B cell (primary cell): ENCODE measurements around the gene TRAPPC2. TPM values are rescaled to one million over a fixed set of nuclear protein-coding genes. Genes with fewer than 3 reads are reported as not detected.

ENCODE experiments used
- ATAC-seq: fragments of 200-7000 bp; cut with Tn5 transposase; one replicate; pipeline ENCODE4 v1.10.0; 2021; ENCODE audit warnings: low read depth, mild to moderate bottlenecking, moderate number of reproducible peaks, moderate library complexity
- CTCF ChIA-PET: fragments of 350-600 bp; sonication (Branson Sonifier 250); formaldehyde crosslinking; loops from one replicate; lab custom pipeline; 2021; ENCODE audit warnings: antibody characterized with exemption, inconsistent platforms; lab: Charles Lee
- POLR2A ChIA-PET: fragments of 350-600 bp; sonication (Branson Sonifier 250); formaldehyde crosslinking; loops from one replicate; lab custom pipeline; 2021; ENCODE audit warnings: antibody characterized with exemption; lab: Charles Lee
- DNase-seq: peaks from one replicate; pipeline ENCODE4 v3.0.0; 2013
- H2AFZ ChIP-seq: 2 replicates; pipeline ENCODE4 v1.6.1; 2012; ENCODE audit warnings: mild to moderate bottlenecking, low read depth, low read length; ENCODE audit not compliant: insufficient read depth, poor library complexity, severe bottlenecking
- H3K27ac ChIP-seq, 2 donors: 1 replicate in 1 of 2; 2 replicates in 1 of 2; pipeline ENCODE4 v1.5.1; 2012 to 2013; ENCODE audit warnings: low read length in 2 of 2, mild to moderate bottlenecking in 2 of 2, moderate library complexity in 1 of 2
- H3K27me3 ChIP-seq, 4 experiments: fragments of 200-600 bp in 1 of 4; sonication (generic) in 1 of 4; replicated peaks in 1 of 4; 1 replicate in 2 of 4; 2 replicates in 2 of 4; pipeline versions ENCODE4 v1.6.1 to v1.7.0; 2013 to 2016; ENCODE audit warnings: low read length in 3 of 4, mild to moderate bottlenecking in 2 of 4, mixed read lengths in 1 of 4, moderate library complexity in 1 of 4; ENCODE audit not compliant: insufficient read depth in 4 of 4, control insufficient read depth in 3 of 4; ENCODE audit errors: control extremely low read depth in 1 of 4
- H3K36me3 ChIP-seq, 2 experiments: replicated peaks in 1 of 2; 1 replicate in 1 of 2; 2 replicates in 1 of 2; pipeline versions ENCODE4 v1.6.1 to v1.7.1; 2013; ENCODE audit warnings: low read length in 1 of 2; ENCODE audit not compliant: insufficient read depth in 2 of 2, control insufficient read depth in 1 of 2; ENCODE audit errors: control extremely low read depth in 1 of 2, extremely low read depth in 1 of 2
- H3K4me1 ChIP-seq, 2 donors: fragments of 200-600 bp in 1 of 2; sonication (generic) in 1 of 2; 1 replicate in 1 of 2; 2 replicates in 1 of 2; pipeline versions ENCODE4 v1.5.1 to v1.6.1; 2013 to 2017; ENCODE audit warnings: low read length in 2 of 2; ENCODE audit not compliant: control insufficient read depth in 2 of 2, insufficient read depth in 2 of 2
- H3K4me2 ChIP-seq: replicated peaks from 2 replicates; pipeline ENCODE3; 2012; ENCODE audit warnings: mild to moderate bottlenecking, low read depth, low read length; ENCODE audit not compliant: poor library complexity, severe bottlenecking
- H3K4me3 ChIP-seq, 5 experiments: fragments of 200-600 bp in 1 of 5; sonication (generic) in 1 of 5; 1 replicate in 3 of 5; 2 replicates in 2 of 5; pipeline versions ENCODE4 v1.5.1 to v1.7.0; 2011 to 2016; ENCODE audit warnings: low read length in 4 of 5, mild to moderate bottlenecking in 4 of 5, low read depth in 2 of 5, control low read depth in 1 of 5, moderate library complexity in 1 of 5; ENCODE audit not compliant: insufficient read depth in 1 of 5; ENCODE audit errors: control extremely low read depth in 1 of 5, extremely low read depth in 1 of 5
- H3K79me2 ChIP-seq: fragments of 200-600 bp; sonication (generic); one replicate; pipeline ENCODE4 v1.6.0; 2016; ENCODE audit warnings: low read length; ENCODE audit not compliant: control insufficient read depth, insufficient read depth
- H3K9ac ChIP-seq: fragments of 200-600 bp; sonication (generic); 2 replicates; pipeline ENCODE4 v1.6.1; 2017; ENCODE audit warnings: mild to moderate bottlenecking, low read length, moderate library complexity
- H3K9me3 ChIP-seq, 3 donors: one replicate each; pipeline versions ENCODE4 v1.6.1 to v1.7.1; 2013; ENCODE audit warnings: low read length in 2 of 3; ENCODE audit not compliant: control insufficient read depth in 2 of 3, insufficient read depth in 1 of 3; ENCODE audit errors: control extremely low read depth in 1 of 3
- H4K20me1 ChIP-seq: 2 replicates; pipeline ENCODE4 v1.6.0; 2012; ENCODE audit warnings: mild to moderate bottlenecking, low read length; ENCODE audit not compliant: insufficient read depth, control insufficient read depth, poor library complexity, severe bottlenecking
- H3K27ac Mint-ChIP-seq: one replicate; pipeline ENCODE4 v1.8.0; 2021; ENCODE audit warnings: mixed read lengths
- H3K27me3 Mint-ChIP-seq: one replicate; pipeline ENCODE4 v1.8.0; 2021; ENCODE audit warnings: mixed read lengths
- H3K4me1 Mint-ChIP-seq: one replicate; pipeline ENCODE4 v1.8.0; 2021; ENCODE audit warnings: mixed read lengths
- H3K4me3 Mint-ChIP-seq: one replicate; pipeline ENCODE4 v1.8.0; 2021; ENCODE audit warnings: mixed read lengths
- H3K9me3 Mint-ChIP-seq: one replicate; pipeline ENCODE4 v1.8.0; 2022; ENCODE audit warnings: mixed read lengths; ENCODE audit not compliant: insufficient read depth
- EZH2 ChIP-seq: IDR thresholded peaks from 2 replicates; pipeline ENCODE4 v1.6.1; 2012; ENCODE audit warnings: borderline replicate concordance, low read depth, mild to moderate bottlenecking, moderate library complexity, low read length; ENCODE audit not compliant: insufficient read depth, poor library complexity, severe bottlenecking
- WGBS: methylation state at CpG from one replicate; pipeline ENCODE4 v1.1.5; 2013; ENCODE audit warnings: missing lambda C conversion rate; ENCODE audit not compliant: insufficient coverage; 5-methylcytosine and 5-hydroxymethylcytosine counted together
- intact Hi-C: fragments of 100-400 bp; cut with micrococcal nuclease; formaldehyde crosslinking; loops from one replicate; pipeline ENCODE4 v1.10.0; 2022
- polyA plus RNA-seq: library from polyadenylated mRNA; depleted of rRNA; stranded (reverse); fragments of >200 nt; gene quantifications from 2 replicates; pipeline ENCODE4 v1.2.3, GENCODE V29; 2012
- total RNA-seq, 2 donors: library from RNA; stranded (reverse); fragments of 120-200 nt in 1 of 2; gene quantifications; 1 replicate in 1 of 2; 2 replicates in 1 of 2; pipeline versions ENCODE4 v1.2.3 to v1.2.4, GENCODE V29; 2013 to 2022
- TF ChIP-seq, protein P1 (sequence below): fragments of 200-600 bp; IDR thresholded peaks from one replicate; pipeline ENCODE4 v1.8.0; 2022; ENCODE audit warnings: antibody characterized with exemption, mild to moderate bottlenecking

TRAPPC2 gene
- total and polyA plus RNA-seq, 2 donors (not counting 1 experiment from before 2014, with no cell fraction given) = 27.0 to 28.0 TPM

DNA sequence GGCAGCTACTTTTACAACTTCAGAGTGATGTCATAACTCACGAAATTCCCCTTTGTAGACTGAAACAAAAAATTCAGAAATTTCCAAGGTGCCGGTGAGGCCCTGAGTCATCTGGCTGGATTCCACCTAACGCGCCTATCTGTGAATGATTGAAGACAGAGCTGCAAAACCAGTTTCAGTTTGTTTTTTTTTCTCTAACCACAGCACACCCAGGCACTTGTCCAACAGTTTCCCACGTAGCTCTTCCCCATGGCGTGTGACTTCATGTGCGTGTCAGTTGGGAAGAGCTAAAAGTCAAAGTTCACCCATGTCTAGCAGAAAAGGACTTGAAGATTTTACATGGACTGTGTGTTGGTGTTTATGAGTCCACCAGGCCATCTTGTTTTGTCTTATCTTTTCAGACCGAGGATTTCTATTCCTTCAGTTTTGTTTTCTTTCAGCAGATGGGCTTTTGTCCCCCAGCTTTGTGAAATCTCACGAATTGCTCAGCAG lies 65.1 kb downstream of the TRAPPC2 start:
- 15% methylated on average over 4 of the region's 9 CpGs for WGBS
- ChIA-PET CTCF (interaction anchor here (1.1 kb wide), 1 partner anchor 10 kb away, joined by 3 read pairs; no protein-coding TSS in a partner anchor), POLR2A (no interaction called here)
- intact Hi-C loops = no loop called here
- Mint-ChIP-seq H3K27ac (peak overlapping the region; percentile 16), H3K27me3 (no peaks in the 10 kb centered on the region), H3K9me3 (no peaks in the 10 kb centered on the region), H3K4me1 (peaks cover 17% of the 10 kb centered on the region), H3K4me3 (peak overlapping the region; percentile 62)
- ATAC-seq = peak; percentile 68
- no peaks in the 10 kb centered on the region for H3K4me1 ChIP-seq
- peak overlapping the region; percentile 3 for H3K4me2 ChIP-seq
- no peak overlapping the region for H3K4me3 ChIP-seq
- no peak for TF ChIP-seq EZH2
- TF ChIP-seq, protein P1, sequence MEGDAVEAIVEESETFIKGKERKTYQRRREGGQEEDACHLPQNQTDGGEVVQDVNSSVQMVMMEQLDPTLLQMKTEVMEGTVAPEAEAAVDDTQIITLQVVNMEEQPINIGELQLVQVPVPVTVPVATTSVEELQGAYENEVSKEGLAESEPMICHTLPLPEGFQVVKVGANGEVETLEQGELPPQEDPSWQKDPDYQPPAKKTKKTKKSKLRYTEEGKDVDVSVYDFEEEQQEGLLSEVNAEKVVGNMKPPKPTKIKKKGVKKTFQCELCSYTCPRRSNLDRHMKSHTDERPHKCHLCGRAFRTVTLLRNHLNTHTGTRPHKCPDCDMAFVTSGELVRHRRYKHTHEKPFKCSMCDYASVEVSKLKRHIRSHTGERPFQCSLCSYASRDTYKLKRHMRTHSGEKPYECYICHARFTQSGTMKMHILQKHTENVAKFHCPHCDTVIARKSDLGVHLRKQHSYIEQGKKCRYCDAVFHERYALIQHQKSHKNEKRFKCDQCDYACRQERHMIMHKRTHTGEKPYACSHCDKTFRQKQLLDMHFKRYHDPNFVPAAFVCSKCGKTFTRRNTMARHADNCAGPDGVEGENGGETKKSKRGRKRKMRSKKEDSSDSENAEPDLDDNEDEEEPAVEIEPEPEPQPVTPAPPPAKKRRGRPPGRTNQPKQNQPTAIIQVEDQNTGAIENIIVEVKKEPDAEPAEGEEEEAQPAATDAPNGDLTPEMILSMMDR = no peak
- H3K9me3 ChIP-seq = no peaks in the 10 kb centered on the region
- H3K27ac ChIP-seq = no peak overlapping the region
- peaks cover 0 to 8% of the 10 kb centered on the region in 2 experiments for H3K36me3 ChIP-seq
- H3K9ac ChIP-seq = no peak overlapping the region
- no peaks in the 10 kb centered on the region for H4K20me1 ChIP-seq
- H3K27me3 ChIP-seq = no peaks in the 10 kb centered on the region
- DNase-seq = peak; percentile 50
- no peaks in the 10 kb centered on the region for H3K79me2 ChIP-seq
- H2AFZ ChIP-seq = no peak overlapping the region

DNA sequence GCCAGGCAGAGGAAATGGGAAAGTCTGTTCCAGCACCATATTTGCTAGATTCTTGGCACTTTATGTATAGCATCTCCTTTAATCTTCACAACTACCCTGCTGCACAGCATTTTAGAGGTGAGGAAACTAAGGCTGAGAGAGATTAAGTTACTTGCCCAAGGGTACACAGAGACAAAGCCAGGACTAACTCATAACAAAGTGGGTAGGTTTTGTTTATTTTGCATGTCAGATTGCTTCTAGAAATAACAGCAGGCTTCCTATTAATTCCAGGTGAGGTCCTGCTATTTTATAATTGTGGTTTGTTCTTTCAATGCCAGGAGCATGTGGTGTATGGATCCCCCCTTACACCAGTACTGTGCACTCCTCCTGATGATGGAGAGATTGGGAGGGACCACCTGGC lies 66.5 kb downstream of the TRAPPC2 start:
- no peaks in the 10 kb centered on the region for H3K4me1 ChIP-seq

More for the DNA sequence above, 66.5 kb downstream of the TRAPPC2 start:
- Histone ChIP-seq H3K27me3 (no peaks in the 10 kb centered on the region), H4K20me1 (no peaks in the 10 kb centered on the region), H3K36me3 (peaks cover 0 to 21% of the 10 kb centered on the region in 2 experiments), H3K9me3 (no peaks in the 10 kb centered on the region), H3K4me3 (no peak overlapping the region), H3K4me2 (no peak overlapping the region), H3K27ac (no peak overlapping the region), H2AFZ (no peak overlapping the region), H3K79me2 (no peaks in the 10 kb centered on the region), H3K9ac (no peak overlapping the region)
- H3K27ac Mint-ChIP-seq = no peak overlapping the region
- TF ChIP-seq EZH2 = no peak
- TF ChIP-seq, protein P1 = no peak
- POLR2A ChIA-PET = no interaction called here
- H3K4me3 Mint-ChIP-seq = no peak overlapping the region
- CTCF ChIA-PET = no interaction called here
- intact Hi-C loops = no loop called here
- no peaks in the 10 kb centered on the region for H3K9me3 Mint-ChIP-seq
- no peaks in the 10 kb centered on the region for H3K27me3 Mint-ChIP-seq
- DNase-seq (no peak), ATAC-seq (no peak)
- peaks cover 17% of the 10 kb centered on the region for H3K4me1 Mint-ChIP-seq
